SU-DHL-6 (cell line): ENCODE measurements around the gene S1PR3.

Experiments
- H2AFZ ChIP-seq: fragments of 200-600 bp; sonication (generic); 2 replicates; pipeline ENCODE4 v1.6.1; 2014; ENCODE audit warnings: low read depth, mild to moderate bottlenecking, moderate library complexity, mixed read lengths, antibody characterized with exemption, low read length; ENCODE audit not compliant: severe bottlenecking
- H3F3A ChIP-seq: fragments of 200-600 bp; shearing (Covaris generic); 2 replicates; pipeline ENCODE4 v1.6.0; 2016; ENCODE audit warnings: antibody characterized with exemption, mild to moderate bottlenecking; ENCODE audit not compliant: insufficient read depth
- H3K27ac ChIP-seq: fragments of 200-600 bp; sonication (generic); 2 replicates; pipeline ENCODE4 v1.5.1; 2016; ENCODE audit warnings: low read depth, mild to moderate bottlenecking, low read length, moderate library complexity, mixed read lengths
- H3K27me3 ChIP-seq: fragments of 200-600 bp; sonication (generic), shearing (Covaris generic); 2 replicates; pipeline ENCODE4 v1.6.0; 2014; ENCODE audit warnings: mild to moderate bottlenecking, low read length
- H3K36me3 ChIP-seq: fragments of 200-600 bp; sonication (generic); 2 replicates; pipeline ENCODE4 v1.6.1; 2014; ENCODE audit warnings: mild to moderate bottlenecking, low read length, mixed read lengths
- H3K4me2 ChIP-seq: fragments of 300-600, 200-600 bp; shearing (Covaris generic), sonication (generic); 2 replicates; pipeline ENCODE4 v1.6.0; 2014; ENCODE audit warnings: low read length, low read depth, mild to moderate bottlenecking; ENCODE audit not compliant: poor library complexity, severe bottlenecking
- H3K4me3 ChIP-seq: fragments of 200-600 bp; sonication (generic); 2 replicates; pipeline ENCODE4 v1.5.1; 2014; ENCODE audit warnings: antibody characterized with exemption, low read length, mild to moderate bottlenecking, mixed read lengths; ENCODE audit not compliant: insufficient read depth, poor library complexity, severe bottlenecking
- H3K79me2 ChIP-seq: fragments of 200-600 bp; sonication (generic); 2 replicates; pipeline ENCODE4 v1.6.1; 2014; ENCODE audit warnings: mild to moderate bottlenecking, low read length, moderate library complexity; ENCODE audit not compliant: insufficient read depth
- H3K9ac ChIP-seq: fragments of 200-600 bp; sonication (generic); 2 replicates; pipeline ENCODE4 v1.7.0; 2014; ENCODE audit warnings: mild to moderate bottlenecking, low read length
- H3K9me2 ChIP-seq: fragments of 200-600 bp; sonication (generic); replicated peaks from 2 replicates; pipeline ENCODE4 v1.6.1; 2014; ENCODE audit warnings: low read length; ENCODE audit not compliant: insufficient read depth
- H3K9me3 ChIP-seq: fragments of 200-600 bp; sonication (generic); 2 replicates; pipeline ENCODE4 v1.6.1; 2014; ENCODE audit warnings: low read length, mixed read lengths; ENCODE audit not compliant: insufficient read depth
- H4K20me1 ChIP-seq: fragments of 200-600 bp; sonication (generic); 2 replicates; pipeline ENCODE4 v1.6.1; 2014; ENCODE audit warnings: low read depth, mild to moderate bottlenecking, antibody characterized with exemption, low read length, moderate library complexity, mixed read lengths
- EZH2phosphoT487 ChIP-seq: fragments of 200-600 bp; sonication (generic), shearing (Covaris generic); conservative IDR thresholded peaks from 2 replicates; pipeline ENCODE4 v1.6.1; 2018; ENCODE audit warnings: mild to moderate bottlenecking, antibody characterized with exemption, low read length, moderate library complexity, mixed read lengths
- TF ChIP-seq, protein P1 (sequence below): fragments of 200-600 bp; sonication (generic); IDR thresholded peaks from one replicate; pipeline ENCODE4 v1.5.1; 2017; ENCODE audit warnings: antibody characterized with exemption, mild to moderate bottlenecking, low read length, moderate library complexity; ENCODE audit not compliant: insufficient read depth, poor library complexity, severe bottlenecking

S1PR3 gene

DNA sequence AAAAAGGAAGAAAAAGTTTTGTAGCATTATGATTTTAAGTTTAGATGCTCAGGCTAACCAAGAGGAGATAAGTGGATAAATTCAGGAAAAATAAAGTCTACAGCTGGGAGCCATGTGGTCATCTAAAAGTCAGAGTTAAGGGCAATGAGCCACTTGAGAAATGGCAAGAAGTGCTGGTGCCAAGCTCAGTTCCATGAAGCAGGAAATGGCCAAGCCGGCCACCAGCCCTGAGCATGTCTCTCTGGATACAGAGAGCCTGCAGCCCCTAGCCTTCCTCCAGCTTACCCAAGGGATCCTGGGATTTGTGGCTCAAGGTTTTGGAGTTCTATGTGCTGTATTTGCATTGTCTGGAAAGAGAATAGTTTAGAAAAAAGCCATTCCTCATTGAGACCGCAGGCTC is 12.2 kb upstream of the S1PR3 start:
- H3K79me2 ChIP-seq, result no peaks in the 10 kb centered on the region
- H3K9me3 ChIP-seq, result no peaks in the 10 kb centered on the region
- no peak overlapping the region for H3K9ac ChIP-seq
- TF ChIP-seq EZH2phosphoT487, result no peak
- TF ChIP-seq, protein P1, sequence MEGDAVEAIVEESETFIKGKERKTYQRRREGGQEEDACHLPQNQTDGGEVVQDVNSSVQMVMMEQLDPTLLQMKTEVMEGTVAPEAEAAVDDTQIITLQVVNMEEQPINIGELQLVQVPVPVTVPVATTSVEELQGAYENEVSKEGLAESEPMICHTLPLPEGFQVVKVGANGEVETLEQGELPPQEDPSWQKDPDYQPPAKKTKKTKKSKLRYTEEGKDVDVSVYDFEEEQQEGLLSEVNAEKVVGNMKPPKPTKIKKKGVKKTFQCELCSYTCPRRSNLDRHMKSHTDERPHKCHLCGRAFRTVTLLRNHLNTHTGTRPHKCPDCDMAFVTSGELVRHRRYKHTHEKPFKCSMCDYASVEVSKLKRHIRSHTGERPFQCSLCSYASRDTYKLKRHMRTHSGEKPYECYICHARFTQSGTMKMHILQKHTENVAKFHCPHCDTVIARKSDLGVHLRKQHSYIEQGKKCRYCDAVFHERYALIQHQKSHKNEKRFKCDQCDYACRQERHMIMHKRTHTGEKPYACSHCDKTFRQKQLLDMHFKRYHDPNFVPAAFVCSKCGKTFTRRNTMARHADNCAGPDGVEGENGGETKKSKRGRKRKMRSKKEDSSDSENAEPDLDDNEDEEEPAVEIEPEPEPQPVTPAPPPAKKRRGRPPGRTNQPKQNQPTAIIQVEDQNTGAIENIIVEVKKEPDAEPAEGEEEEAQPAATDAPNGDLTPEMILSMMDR, result no peak
- no peak overlapping the region for H2AFZ ChIP-seq
- no peak overlapping the region for H3K27ac ChIP-seq
- H3F3A ChIP-seq, result no peaks in the 10 kb centered on the region
- no peaks in the 10 kb centered on the region for H3K27me3 ChIP-seq
- no peak overlapping the region for H3K4me3 ChIP-seq
- no peaks in the 10 kb centered on the region for H4K20me1 ChIP-seq
- H3K36me3 ChIP-seq, result no peaks in the 10 kb centered on the region
- no peaks in the 10 kb centered on the region for H3K9me2 ChIP-seq
- H3K4me2 ChIP-seq, result no peak overlapping the region

DNA sequence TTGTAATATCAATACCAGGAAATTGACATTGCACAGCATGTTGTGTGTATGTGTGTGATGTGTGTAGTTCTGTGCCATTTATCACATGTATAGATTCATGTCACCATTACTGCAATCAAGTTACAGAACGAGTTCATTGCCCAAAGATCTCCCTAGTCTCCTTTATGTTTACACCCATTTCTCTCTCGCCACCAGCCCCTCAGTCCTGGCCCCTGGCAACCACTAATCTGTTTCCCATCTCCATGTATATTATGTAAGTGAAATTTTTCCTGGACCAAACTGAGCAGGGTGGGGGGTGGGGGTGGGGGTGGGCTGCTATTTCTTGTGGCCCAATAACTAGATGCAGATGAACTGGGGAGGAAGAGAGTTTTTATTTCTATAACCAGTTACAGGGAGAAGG is 11.5 kb upstream of the S1PR3 start:
- TF ChIP-seq EZH2phosphoT487, result no peak
- no peak overlapping the region for H3K4me2 ChIP-seq
- no peak overlapping the region for H3K27ac ChIP-seq
- no peaks in the 10 kb centered on the region for H3K9me2 ChIP-seq
- no peaks in the 10 kb centered on the region for H3K27me3 ChIP-seq
- no peak overlapping the region for H3K4me3 ChIP-seq
- no peaks in the 10 kb centered on the region for H3K36me3 ChIP-seq
- H3K9me3 ChIP-seq, result no peaks in the 10 kb centered on the region
- no peaks in the 10 kb centered on the region for H3K79me2 ChIP-seq
- H3F3A ChIP-seq, result no peaks in the 10 kb centered on the region
- no peak overlapping the region for H2AFZ ChIP-seq
- H3K9ac ChIP-seq, result no peak overlapping the region
- H4K20me1 ChIP-seq, result no peaks in the 10 kb centered on the region

DNA sequence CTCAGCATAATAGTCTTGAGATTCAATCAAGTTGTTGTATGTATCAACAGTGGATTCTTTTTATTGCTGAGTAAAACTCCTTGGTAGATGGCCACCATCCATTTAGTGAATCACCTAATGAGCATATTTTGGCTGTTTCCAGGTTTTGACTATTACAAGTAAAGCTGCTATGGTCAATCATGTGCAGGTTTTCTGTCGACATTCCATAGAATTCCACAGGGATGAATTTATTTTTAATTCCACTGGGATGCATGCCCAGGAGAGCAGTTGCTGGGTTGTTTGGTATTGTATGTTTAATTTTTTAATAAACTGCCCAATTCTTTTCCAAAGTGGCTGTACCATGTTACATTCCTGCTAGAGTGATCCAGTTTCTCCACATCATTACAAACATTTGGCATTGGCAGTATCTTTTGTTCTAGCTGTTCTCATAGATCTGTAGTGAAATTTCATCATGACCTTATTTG is 10.5 kb upstream of the S1PR3 start:
- no peaks in the 10 kb centered on the region for H3K79me2 ChIP-seq
- no peaks in the 10 kb centered on the region for H3K9me2 ChIP-seq
- H3K4me2 ChIP-seq, result no peak overlapping the region
- no peak overlapping the region for H3K9ac ChIP-seq
- H2AFZ ChIP-seq, result no peak overlapping the region
- H3K9me3 ChIP-seq, result no peaks in the 10 kb centered on the region
- no peak overlapping the region for H3K27ac ChIP-seq
- no peak for TF ChIP-seq EZH2phosphoT487
- TF ChIP-seq, protein P1, result no peak
- H3K36me3 ChIP-seq, result no peaks in the 10 kb centered on the region
- H3K4me3 ChIP-seq, result no peak overlapping the region
- no peaks in the 10 kb centered on the region for H3F3A ChIP-seq
- H4K20me1 ChIP-seq, result no peaks in the 10 kb centered on the region
- H3K27me3 ChIP-seq, result no peaks in the 10 kb centered on the region

DNA sequence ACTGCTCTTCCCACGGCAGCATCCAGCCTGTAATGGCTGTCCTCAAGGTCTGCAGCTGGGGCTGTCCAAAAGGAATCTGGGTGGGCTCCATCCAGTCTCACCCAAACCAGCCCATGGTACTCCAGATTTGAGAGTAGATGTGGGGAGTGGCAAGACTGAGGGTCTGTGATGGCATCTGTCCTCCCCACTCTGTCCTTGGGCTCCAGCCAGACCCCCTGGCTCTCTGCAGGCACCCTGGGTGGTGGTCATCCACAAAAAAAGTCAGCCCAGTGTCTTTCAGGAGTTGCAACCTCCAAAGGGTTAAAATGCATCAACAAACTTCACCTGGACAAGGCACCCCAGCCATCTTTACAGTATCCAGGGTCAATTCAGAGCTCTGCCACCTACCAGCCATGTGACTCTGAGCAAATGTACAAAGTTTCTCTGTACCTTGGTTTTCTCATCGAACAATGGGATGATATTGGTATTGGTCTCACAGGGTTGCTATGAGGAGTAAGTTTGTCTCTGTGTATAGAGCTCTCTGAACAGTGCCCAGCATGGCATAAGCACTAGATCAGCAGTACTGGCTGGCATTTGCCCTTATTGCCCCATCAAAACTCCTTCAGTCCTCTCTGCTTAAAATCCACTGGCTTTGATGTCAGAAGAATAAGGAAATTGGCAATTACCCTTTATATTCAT is 7.3 kb upstream of the S1PR3 start:
- TF ChIP-seq EZH2phosphoT487, result no peak
- TF ChIP-seq, protein P1, result no peak

More for the DNA sequence above, 7.3 kb upstream of the S1PR3 start:
- Histone ChIP-seq H3K4me2 (no peak overlapping the region), H3F3A (no peaks in the 10 kb centered on the region), H3K27me3 (no peaks in the 10 kb centered on the region), H3K9me3 (no peaks in the 10 kb centered on the region), H3K9me2 (no peaks in the 10 kb centered on the region), H3K79me2 (no peaks in the 10 kb centered on the region), H2AFZ (no peak overlapping the region), H3K27ac (no peak overlapping the region), H3K4me3 (no peak overlapping the region), H3K9ac (no peak overlapping the region), H3K36me3 (no peaks in the 10 kb centered on the region), H4K20me1 (no peaks in the 10 kb centered on the region)
